Progenitor cell of endocrine pancreas (in vitro differentiated cells): Measurements from ENCODE around the gene TMEM205. TPM values are rescaled to one million over a fixed set of nuclear protein-coding genes. Genes with fewer than 3 reads are reported as not detected.

Experiments used
- DNase-seq: peaks from one replicate; pipeline ENCODE4 v3.0.0; 2021; ENCODE audit warnings: low spot score; ENCODE audit not compliant: unreplicated experiment
- H3K27ac Mint-ChIP-seq: 2 replicates; pipeline ENCODE4 v1.8.0; 2021; ENCODE audit warnings: mild to moderate bottlenecking, moderate library complexity, mixed read lengths
- H3K27me3 Mint-ChIP-seq: 2 replicates; pipeline ENCODE4 v1.8.0; 2021; ENCODE audit warnings: mixed read lengths
- H3K36me3 Mint-ChIP-seq: 2 replicates; pipeline ENCODE4 v1.8.0; 2022; ENCODE audit warnings: mixed read lengths; ENCODE audit not compliant: insufficient read depth
- H3K4me1 Mint-ChIP-seq: 2 replicates; pipeline ENCODE4 v1.8.0; 2021; ENCODE audit warnings: low read depth, mixed read lengths
- H3K4me3 Mint-ChIP-seq: 2 replicates; pipeline ENCODE4 v1.8.0; 2021; ENCODE audit warnings: low read depth, mild to moderate bottlenecking, moderate library complexity, mixed read lengths
- H3K9me3 Mint-ChIP-seq: 2 replicates; pipeline ENCODE4 v1.8.0; 2021; ENCODE audit warnings: low read depth, mixed read lengths
- long read RNA-seq: library from polyadenylated mRNA; unstranded; transcript quantifications from one replicate; pipeline ENCODE4 v2.0.0, GENCODE V29; 2020
- total RNA-seq: library from RNA; stranded (reverse); gene quantifications from 2 replicates; pipeline ENCODE4 v1.2.1, GENCODE V29; 2021
- TF ChIP-seq, protein P1 (sequence below): fragments of 200-600 bp; sonication (generic); IDR thresholded peaks from one replicate; pipeline ENCODE4 v1.5.0; 2021; ENCODE audit warnings: antibody characterized with exemption, mild to moderate bottlenecking; ENCODE audit not compliant: unreplicated experiment

The TMEM205 gene
- 49.8 and 51.1 TPM in 2 replicates for total RNA-seq
- long read RNA-seq, transcript TMEM205-203 (2 exons, 1,147 nt), result major isoform, 8 of 15 reads
- long read RNA-seq, partial matches to known transcripts, result 0 of 15 reads
- long read RNA-seq, other reads (novel, unspliced or antisense), result 1 of 15 reads

DNA sequence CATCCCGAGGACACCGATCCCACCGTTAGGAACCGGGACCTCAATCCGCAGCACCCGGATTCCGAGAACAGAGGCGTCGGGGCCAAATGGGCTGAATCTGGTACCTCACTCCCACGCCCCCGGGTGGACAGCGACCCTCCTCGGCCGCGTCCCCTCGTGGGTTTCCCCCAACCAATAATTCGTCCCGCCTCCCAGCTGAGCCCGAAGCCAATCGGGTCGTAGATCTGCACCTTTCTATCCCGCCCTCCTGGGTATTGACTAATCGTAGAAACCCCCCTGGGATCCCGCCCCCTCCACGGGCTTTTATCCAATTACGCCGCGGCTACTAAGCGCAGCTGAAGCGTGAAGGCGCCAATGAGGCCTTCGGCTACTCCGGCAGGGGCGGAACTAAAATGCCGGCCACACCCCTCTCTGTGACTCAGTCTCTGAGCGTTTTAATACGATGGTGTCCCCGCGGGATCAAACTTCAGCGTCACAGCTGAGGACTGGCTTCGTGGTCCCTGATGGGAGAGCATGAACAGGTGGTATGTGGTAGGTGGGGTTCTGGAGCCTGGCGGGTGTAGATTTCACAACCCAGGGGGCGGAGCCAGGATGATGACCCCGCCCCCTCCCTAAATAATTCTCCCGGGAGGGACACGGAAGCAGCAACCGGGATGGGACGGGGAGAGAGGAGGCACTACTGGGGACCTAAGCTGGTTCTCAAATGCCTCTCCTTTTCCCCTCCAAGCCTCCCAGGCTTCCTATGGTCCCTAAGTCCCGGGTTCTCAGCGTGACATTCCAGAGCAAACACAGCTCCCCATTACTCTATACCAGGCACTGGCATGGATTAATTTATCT is at the start of gene TMEM205, which contains the start of gene CCDC159:
TMEM205 (minus strand) TSS at position 165 of the 837 bp plus-strand sequence. CDS start 649 bp downstream, outside the sequence.
CCDC159 (plus strand) TSS at position 416 of the 837 bp plus-strand sequence; CDS start at position 504, 88 bp downstream.
- no peaks in the 10 kb centered on the region for H3K36me3 Mint-ChIP-seq
- DNase-seq, result peak; percentile 94
- peak within 1 kb of the TSS; percentile 95 for H3K4me3 Mint-ChIP-seq
- H3K4me1 Mint-ChIP-seq, result peaks cover 13% of the 10 kb centered on the region
- H3K9me3 Mint-ChIP-seq, result peaks cover 3% of the 10 kb centered on the region
- TF ChIP-seq, protein P1, sequence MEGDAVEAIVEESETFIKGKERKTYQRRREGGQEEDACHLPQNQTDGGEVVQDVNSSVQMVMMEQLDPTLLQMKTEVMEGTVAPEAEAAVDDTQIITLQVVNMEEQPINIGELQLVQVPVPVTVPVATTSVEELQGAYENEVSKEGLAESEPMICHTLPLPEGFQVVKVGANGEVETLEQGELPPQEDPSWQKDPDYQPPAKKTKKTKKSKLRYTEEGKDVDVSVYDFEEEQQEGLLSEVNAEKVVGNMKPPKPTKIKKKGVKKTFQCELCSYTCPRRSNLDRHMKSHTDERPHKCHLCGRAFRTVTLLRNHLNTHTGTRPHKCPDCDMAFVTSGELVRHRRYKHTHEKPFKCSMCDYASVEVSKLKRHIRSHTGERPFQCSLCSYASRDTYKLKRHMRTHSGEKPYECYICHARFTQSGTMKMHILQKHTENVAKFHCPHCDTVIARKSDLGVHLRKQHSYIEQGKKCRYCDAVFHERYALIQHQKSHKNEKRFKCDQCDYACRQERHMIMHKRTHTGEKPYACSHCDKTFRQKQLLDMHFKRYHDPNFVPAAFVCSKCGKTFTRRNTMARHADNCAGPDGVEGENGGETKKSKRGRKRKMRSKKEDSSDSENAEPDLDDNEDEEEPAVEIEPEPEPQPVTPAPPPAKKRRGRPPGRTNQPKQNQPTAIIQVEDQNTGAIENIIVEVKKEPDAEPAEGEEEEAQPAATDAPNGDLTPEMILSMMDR, result no peak
- peak within 1 kb of the TSS; percentile 97 for H3K27ac Mint-ChIP-seq
- no peaks in the 10 kb centered on the region for H3K27me3 Mint-ChIP-seq

DNA sequence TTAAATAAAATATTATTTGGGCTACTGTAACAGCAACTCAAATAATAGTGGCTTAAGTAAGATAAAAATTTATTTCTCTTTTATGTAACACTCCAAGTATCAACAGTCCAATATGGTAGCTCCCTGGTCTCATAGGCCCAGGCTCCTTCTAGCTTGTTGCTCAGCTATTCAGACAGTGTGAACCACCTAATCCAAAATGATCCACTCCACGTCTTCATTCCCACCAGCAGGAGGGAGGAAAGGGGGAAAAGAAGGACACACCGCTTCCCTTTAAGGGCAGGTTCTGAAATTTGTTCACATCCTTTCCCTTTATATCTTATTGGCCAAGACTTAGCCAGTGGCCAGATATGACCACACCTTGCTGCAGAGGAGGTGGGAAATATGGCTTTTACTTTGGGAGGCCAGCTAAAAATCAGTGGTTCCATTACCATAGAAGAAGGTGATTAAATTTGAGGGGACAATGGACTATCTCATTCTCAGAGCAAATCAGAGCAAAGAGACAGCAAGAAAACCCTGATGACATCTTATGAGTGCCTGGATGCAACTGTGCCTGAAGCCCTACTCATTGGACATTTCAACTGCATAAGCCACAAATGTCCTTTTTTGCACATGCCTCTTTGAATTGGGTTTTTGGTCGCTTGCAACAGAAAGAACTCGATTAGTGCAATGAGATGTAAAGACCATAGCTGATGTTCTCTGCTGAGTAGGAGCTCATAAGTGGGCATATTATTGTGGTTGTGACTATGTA is 45.0 kb upstream of the TMEM205 start:
- TF ChIP-seq, protein P1, result no peak
- no peaks in the 10 kb centered on the region for H3K27me3 Mint-ChIP-seq
- peaks cover 4% of the 10 kb centered on the region for H3K4me1 Mint-ChIP-seq
- peaks cover 3% of the 10 kb centered on the region for H3K9me3 Mint-ChIP-seq
- H3K27ac Mint-ChIP-seq, result no peak overlapping the region
- peaks cover 11% of the 10 kb centered on the region for H3K36me3 Mint-ChIP-seq
- no peak for DNase-seq
- no peak overlapping the region for H3K4me3 Mint-ChIP-seq

DNA sequence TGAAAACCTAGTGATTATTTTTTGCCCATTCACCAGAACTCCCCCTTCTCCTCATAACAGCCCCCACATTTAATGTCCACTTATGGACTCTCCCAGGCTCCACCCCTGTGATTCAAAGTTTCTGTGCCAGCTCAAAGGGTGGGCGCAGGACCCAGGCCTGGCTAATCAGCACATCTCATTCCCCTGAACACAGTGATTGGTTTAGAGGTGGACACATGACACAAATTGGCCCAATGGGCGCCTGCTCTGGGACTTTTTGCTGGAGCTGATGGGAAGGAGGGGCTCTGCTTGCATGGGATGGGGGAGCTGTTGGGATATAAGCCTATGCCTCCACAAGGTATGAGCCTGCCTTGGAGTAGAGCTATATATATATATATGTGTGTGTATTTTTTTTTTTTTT is 44.3 kb upstream of the TMEM205 start:
- peaks cover 4% of the 10 kb centered on the region for H3K4me1 Mint-ChIP-seq
- H3K9me3 Mint-ChIP-seq, result peaks cover 3% of the 10 kb centered on the region
- H3K27me3 Mint-ChIP-seq, result no peaks in the 10 kb centered on the region
- H3K27ac Mint-ChIP-seq, result no peak overlapping the region
- TF ChIP-seq, protein P1, result no peak
- no peak for DNase-seq
- peaks cover 10% of the 10 kb centered on the region for H3K36me3 Mint-ChIP-seq
- no peak overlapping the region for H3K4me3 Mint-ChIP-seq

DNA sequence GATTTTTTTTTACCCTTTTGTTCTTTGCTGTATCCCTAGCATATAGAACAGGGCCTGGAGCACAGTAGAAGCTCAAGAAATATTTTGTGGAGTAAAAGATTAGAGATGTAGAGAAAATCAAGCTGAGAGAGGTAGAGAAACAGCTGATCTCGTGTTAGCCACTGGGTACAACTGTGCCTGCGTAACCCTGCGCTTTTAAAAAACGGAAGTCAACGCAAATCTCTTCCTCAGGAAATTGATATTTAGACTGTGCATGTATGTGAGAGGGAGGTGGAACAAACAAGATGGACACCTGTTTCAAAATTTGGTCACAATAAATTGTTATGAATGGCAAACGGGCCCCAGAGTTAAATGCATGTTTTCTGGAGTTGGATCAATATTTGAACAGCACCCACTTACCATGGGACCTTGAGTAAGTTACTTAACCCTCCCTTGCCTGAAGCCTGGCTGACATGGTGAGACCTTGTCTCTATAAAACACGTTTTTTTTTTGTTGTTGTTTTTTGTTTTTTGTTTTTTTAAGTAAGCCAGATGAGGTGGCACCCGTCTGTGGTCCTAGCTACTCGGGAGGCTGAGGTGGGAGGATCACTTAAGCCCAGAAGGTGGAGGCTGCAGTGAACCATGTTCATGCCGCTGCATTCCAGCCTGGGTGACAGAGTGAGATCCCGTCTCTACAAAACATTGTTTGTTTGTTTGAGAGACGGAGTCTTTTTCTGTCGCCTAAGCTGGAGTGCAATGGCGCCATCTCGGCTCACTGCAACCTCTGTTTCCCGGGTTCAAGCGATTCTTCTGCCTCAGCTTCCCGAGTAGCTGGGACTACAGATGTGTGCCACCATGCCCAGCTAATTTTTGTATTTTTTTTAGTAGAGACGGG is 41.3 kb upstream of the TMEM205 start:
- Mint-ChIP-seq H3K4me3 (no peak overlapping the region), H3K9me3 (peaks cover 3% of the 10 kb centered on the region), H3K27ac (no peak overlapping the region), H3K4me1 (peaks cover 8% of the 10 kb centered on the region), H3K36me3 (no peaks in the 10 kb centered on the region), H3K27me3 (peaks cover 5% of the 10 kb centered on the region)
- DNase-seq, result no peak
- TF ChIP-seq, protein P1, result no peak
